ENCODE data around the gene SNX19.

SNX19 gene

DNA sequence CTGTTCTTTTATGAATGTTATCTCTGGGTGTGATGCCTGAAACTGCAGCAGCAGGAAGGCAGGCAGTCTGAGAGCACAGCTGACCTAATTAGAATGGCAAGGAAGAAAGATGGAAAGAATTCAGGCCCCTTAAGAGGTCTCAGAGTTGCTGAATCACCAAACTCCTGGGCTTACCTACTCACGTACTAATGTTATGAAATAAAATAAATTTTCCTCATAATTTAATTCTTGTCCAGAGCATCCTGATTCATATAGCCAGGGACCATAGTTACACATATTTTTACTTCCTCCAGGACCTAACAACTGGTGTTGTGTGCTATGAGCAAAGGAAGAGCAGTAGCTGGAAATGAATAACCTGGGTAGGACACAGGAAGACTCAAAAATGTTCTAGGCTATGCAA, 41.9 kb downstream of the SNX19 start:
- DNase-seq, result no peak
- peaks cover 3% of the 10 kb centered on the region for H3K27me3 Mint-ChIP-seq (ENCODE audit: low read depth, poor library complexity)
- TF ChIP-seq, protein P1, sequence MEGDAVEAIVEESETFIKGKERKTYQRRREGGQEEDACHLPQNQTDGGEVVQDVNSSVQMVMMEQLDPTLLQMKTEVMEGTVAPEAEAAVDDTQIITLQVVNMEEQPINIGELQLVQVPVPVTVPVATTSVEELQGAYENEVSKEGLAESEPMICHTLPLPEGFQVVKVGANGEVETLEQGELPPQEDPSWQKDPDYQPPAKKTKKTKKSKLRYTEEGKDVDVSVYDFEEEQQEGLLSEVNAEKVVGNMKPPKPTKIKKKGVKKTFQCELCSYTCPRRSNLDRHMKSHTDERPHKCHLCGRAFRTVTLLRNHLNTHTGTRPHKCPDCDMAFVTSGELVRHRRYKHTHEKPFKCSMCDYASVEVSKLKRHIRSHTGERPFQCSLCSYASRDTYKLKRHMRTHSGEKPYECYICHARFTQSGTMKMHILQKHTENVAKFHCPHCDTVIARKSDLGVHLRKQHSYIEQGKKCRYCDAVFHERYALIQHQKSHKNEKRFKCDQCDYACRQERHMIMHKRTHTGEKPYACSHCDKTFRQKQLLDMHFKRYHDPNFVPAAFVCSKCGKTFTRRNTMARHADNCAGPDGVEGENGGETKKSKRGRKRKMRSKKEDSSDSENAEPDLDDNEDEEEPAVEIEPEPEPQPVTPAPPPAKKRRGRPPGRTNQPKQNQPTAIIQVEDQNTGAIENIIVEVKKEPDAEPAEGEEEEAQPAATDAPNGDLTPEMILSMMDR (IDR thresholded peaks at IDR 0.05), result no peak
- peaks cover 48% of the 10 kb centered on the region for H3K36me3 Mint-ChIP-seq (ENCODE audit: low read depth)
- peaks cover 6% of the 10 kb centered on the region for H3K4me1 Mint-ChIP-seq
- H3K4me3 Mint-ChIP-seq, result no peak overlapping the region
- no peak overlapping the region for H3K27ac Mint-ChIP-seq
- no peaks in the 10 kb centered on the region for H3K9me3 Mint-ChIP-seq

DNA sequence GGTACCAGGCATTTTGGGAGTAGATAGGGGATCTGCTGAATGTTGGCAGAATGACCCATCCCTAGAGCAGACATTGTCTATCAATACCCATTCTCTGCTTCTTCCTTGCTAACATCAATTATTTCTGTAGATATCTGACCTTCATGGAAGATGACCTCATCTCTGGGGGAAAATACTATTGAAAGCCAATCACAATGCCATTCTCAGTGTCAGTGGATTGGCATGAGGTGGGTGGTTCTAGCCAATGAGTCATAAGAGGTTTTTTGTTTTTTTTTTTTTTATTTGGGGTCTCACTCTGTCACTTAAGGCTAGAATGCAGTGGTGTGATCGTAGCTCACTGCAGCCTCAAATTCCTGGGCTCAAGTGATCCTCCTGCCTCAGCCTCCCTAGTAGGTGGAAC, 42.5 kb downstream of the SNX19 start:
- TF ChIP-seq, protein P1 (IDR thresholded peaks at IDR 0.05), result no peak
- Mint-ChIP-seq H3K27me3 (ENCODE audit: low read depth, poor library complexity) (no peaks in the 10 kb centered on the region), H3K4me1 (peaks cover 7% of the 10 kb centered on the region), H3K4me3 (no peak overlapping the region), H3K27ac (no peak overlapping the region), H3K9me3 (no peaks in the 10 kb centered on the region), H3K36me3 (ENCODE audit: low read depth) (peaks cover 42% of the 10 kb centered on the region)
- no peak for DNase-seq

DNA sequence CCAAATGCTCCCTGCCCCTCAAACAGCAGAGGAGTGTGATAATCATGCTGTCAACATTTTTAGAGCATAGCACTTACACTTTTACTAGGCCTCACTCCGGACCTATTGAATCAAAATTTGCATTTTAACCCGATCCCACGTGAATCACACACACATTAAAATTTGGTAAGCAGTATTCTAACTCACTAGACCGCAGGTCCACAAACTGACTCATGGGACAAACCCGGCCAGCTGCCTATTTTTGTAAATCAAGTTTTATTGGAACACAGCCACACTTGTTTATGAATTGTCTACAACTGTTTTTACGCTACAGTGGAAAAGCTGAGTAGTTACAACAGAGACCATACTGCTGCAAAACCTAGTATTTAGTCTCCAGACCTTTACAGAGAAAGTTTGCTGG, 43.3 kb downstream of the SNX19 start:
- TF ChIP-seq, protein P1 (IDR thresholded peaks at IDR 0.05), result no peak
- Mint-ChIP-seq H3K36me3 (ENCODE audit: low read depth) (peaks cover 35% of the 10 kb centered on the region), H3K4me3 (no peak overlapping the region), H3K4me1 (peaks cover 11% of the 10 kb centered on the region), H3K27me3 (ENCODE audit: low read depth, poor library complexity) (no peaks in the 10 kb centered on the region), H3K9me3 (no peaks in the 10 kb centered on the region), H3K27ac (no peak overlapping the region)
- no peak for DNase-seq

DNA sequence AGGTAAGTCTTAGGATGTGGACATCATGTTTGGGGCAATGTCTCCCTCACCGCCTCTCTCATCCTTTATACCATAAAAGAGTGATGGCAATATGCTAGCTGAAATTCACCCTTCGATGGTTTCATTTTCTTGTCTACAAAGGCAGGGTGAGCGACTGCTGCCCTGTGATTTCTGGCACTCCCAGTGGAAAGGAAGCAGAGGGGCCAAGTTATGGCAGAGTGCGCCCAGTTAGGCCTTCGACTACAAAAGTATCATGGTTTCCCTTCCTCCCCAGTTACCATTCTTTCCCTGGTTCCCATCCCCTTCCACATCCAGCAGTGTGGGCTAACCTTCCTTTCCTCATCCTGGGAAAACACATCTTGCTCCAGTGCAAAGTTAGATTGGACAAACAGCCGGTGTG, 43.8 kb downstream of the SNX19 start:
- Mint-ChIP-seq H3K4me1 (peaks cover 11% of the 10 kb centered on the region), H3K4me3 (no peak overlapping the region), H3K9me3 (no peaks in the 10 kb centered on the region), H3K36me3 (ENCODE audit: low read depth) (peaks cover 33% of the 10 kb centered on the region), H3K27ac (no peak overlapping the region), H3K27me3 (ENCODE audit: low read depth, poor library complexity) (peaks cover 3% of the 10 kb centered on the region)
- no peak for DNase-seq
- TF ChIP-seq, protein P1 (IDR thresholded peaks at IDR 0.05), result no peak

DNA sequence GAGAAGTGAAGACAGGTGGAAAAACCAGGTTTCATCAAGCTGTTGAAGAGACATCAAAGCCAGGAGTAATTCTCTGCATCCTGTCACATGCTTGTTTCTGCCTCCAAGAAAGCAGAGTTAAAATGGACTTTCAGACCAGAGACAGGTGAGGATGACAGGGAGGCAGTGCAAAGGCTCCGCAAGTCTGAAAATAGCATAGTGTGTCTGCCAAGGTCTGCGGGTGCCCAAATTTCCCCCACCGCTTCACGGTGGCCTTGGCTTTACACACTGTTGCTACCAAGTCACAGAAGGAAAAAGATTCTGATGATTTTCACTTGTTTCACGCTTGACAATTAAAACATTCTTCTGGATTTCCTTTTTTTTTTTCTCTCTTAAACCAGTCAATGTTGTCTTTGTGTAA, 44.2 kb downstream of the SNX19 start:
- Mint-ChIP-seq H3K4me3 (no peak overlapping the region), H3K27ac (no peak overlapping the region), H3K36me3 (ENCODE audit: low read depth) (peaks cover 31% of the 10 kb centered on the region), H3K4me1 (peaks cover 11% of the 10 kb centered on the region), H3K27me3 (ENCODE audit: low read depth, poor library complexity) (peaks cover 3% of the 10 kb centered on the region), H3K9me3 (no peaks in the 10 kb centered on the region)
- no peak for DNase-seq
- TF ChIP-seq, protein P1 (IDR thresholded peaks at IDR 0.05), result no peak

DNA sequence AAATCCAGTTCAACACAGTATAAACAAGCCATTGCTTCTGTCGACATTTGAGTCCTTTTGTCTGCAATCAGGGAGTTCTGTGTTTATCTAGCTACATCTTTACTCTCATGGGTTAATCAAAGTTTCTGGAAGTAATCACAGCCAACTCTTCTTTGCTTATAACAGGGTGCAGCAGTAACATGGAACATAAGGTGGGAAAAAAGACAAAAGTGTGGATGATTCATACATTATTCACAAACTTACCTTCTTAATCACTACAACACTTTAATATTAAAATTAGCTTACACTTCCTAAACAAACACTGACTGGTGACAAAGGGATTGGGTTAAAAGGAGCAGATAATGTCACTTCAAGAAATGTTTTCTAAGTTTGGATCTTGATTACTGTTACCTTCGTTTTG, 44.7 kb downstream of the SNX19 start:
- H3K27ac Mint-ChIP-seq, result no peak overlapping the region
- peaks cover 3% of the 10 kb centered on the region for H3K27me3 Mint-ChIP-seq (ENCODE audit: low read depth, poor library complexity)
- TF ChIP-seq, protein P1 (IDR thresholded peaks at IDR 0.05), result no peak
- no peaks in the 10 kb centered on the region for H3K9me3 Mint-ChIP-seq
- H3K36me3 Mint-ChIP-seq (ENCODE audit: low read depth), result peaks cover 28% of the 10 kb centered on the region
- H3K4me1 Mint-ChIP-seq, result peaks cover 11% of the 10 kb centered on the region
- no peak overlapping the region for H3K4me3 Mint-ChIP-seq
- DNase-seq, result no peak

Data from nephron progenitor cell (in vitro differentiated cells).